Neuron (in vitro differentiated cells): Measurements from ENCODE around the gene CHPF2.

ENCODE experiments used
- H2AFZ ChIP-seq: one replicate; pipeline ENCODE4 v1.6.1; 2013; ENCODE audit warnings: low read depth, mild to moderate bottlenecking, inconsistent platforms, low read length, moderate library complexity
- H3K27me3 ChIP-seq: one replicate; pipeline ENCODE4 v1.6.1; 2013; ENCODE audit warnings: low read length; ENCODE audit not compliant: insufficient read depth
- H3K36me3 ChIP-seq: one replicate; pipeline ENCODE4 v1.6.1; 2013; ENCODE audit warnings: low read length; ENCODE audit not compliant: insufficient read depth
- H3K4me1 ChIP-seq: one replicate; pipeline ENCODE4 v1.6.1; 2013; ENCODE audit warnings: low read length; ENCODE audit not compliant: insufficient read depth
- H3K4me3 ChIP-seq: 2 replicates; pipeline ENCODE4 v1.5.1; 2013; ENCODE audit warnings: mild to moderate bottlenecking, low read length, moderate library complexity
- H3K9me3 ChIP-seq: one replicate; pipeline ENCODE4 v1.6.1; 2013; ENCODE audit warnings: low read length

Gene CHPF2

DNA sequence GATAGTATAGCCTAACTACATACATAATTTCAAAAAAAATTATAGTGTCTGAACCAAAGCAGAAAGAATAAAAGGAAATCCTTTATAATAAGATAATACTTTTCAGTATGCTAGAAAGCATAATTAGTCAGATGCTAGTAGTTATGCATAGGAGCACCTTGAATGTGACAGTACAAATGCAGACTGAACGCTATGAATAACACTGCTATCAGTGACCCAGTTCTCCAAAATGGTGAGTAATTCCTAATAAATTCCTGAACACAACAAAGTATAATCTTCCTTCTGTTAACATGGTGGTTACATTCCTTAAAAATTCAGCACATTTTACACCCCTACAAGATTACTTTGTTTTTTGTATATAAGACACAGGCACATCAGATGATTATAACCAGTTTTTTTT, 1.2 kb upstream of the CHPF2 start:
- no peaks in the 10 kb centered on the region for H3K27me3 ChIP-seq
- H3K9me3 ChIP-seq: no peaks in the 10 kb centered on the region
- peaks cover 31% of the 10 kb centered on the region for H3K4me1 ChIP-seq
- peaks cover 9% of the 10 kb centered on the region for H3K36me3 ChIP-seq
- H2AFZ ChIP-seq: no peak overlapping the region
- H3K4me3 ChIP-seq: no peak overlapping the region

DNA sequence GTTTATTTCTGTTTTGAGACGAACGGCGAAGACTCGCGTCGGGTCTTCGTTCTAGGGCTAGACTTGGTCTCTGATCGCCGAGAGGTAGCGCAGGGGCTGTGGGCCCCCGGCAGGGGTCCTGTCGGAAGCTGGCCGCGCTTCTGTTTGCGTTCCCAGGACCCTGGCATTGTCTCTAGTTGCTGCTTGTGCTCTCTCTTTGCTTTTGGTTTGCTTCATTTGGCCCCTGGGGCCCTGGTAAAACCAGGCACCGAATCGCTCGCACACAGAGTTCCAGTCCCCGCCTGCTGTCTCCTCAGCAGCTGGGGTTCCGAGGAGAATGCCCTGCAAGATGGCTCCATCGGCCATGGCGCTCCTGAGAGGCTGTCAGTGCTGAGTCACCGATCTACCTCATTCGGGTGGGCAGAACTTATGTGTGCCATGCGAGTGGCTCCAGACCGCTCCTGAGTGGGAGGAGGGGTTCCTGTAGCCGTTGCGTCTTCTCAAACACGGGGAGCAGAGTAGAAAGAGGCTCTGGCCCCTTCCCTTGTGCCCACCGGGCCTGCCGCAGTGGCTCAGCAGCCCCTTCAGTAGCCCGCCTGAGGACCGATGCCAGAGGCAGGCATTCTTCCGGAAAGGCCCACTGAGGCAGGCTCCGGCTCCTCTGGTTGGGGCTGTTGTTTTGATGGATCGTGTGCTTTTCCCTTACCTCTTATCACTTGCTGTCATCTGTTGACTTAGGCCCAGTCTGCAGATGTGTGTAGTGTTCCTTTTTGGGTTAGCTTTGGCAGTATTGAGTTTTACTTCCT, 826 bp downstream of the CHPF2 start:
- Histone ChIP-seq H3K9me3 (no peaks in the 10 kb centered on the region), H3K36me3 (peaks cover 26% of the 10 kb centered on the region), H3K27me3 (no peaks in the 10 kb centered on the region), H2AFZ (no peak overlapping the region), H3K4me3 (peak overlapping the region; percentile 64), H3K4me1 (peaks cover 23% of the 10 kb centered on the region)

DNA sequence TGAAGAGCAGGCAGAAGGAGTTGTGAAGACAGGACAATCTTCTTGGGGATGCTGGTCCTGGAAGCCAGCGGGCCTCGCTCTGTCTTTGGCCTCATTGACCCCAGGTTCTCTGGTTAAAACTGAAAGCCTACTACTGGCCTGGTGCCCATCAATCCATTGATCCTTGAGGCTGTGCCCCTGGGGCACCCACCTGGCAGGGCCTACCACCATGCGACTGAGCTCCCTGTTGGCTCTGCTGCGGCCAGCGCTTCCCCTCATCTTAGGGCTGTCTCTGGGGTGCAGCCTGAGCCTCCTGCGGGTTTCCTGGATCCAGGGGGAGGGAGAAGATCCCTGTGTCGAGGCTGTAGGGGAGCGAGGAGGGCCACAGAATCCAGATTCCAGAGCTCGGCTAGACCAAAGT, 1.5 kb downstream of the CHPF2 start:
- H3K36me3 ChIP-seq: peaks cover 32% of the 10 kb centered on the region
- H3K4me3 ChIP-seq: peak overlapping the region; percentile 64
- no peak overlapping the region for H2AFZ ChIP-seq
- no peaks in the 10 kb centered on the region for H3K27me3 ChIP-seq
- peaks cover 20% of the 10 kb centered on the region for H3K4me1 ChIP-seq
- H3K9me3 ChIP-seq: no peaks in the 10 kb centered on the region

DNA sequence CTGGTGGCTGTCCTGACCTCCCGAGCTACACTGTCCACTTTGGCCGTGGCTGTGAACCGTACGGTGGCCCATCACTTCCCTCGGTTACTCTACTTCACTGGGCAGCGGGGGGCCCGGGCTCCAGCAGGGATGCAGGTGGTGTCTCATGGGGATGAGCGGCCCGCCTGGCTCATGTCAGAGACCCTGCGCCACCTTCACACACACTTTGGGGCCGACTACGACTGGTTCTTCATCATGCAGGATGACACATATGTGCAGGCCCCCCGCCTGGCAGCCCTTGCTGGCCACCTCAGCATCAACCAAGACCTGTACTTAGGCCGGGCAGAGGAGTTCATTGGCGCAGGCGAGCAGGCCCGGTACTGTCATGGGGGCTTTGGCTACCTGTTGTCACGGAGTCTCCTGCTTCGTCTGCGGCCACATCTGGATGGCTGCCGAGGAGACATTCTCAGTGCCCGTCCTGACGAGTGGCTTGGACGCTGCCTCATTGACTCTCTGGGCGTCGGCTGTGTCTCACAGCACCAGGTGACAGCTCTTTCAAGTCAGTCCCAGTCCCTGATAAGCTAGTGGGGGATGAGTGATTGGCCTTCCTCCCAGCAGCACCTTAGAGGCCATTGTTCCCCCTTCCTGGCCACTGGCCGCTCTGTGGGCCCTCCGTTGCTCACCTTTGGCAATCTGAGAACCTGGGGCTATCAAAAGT, 3.0 kb downstream of the CHPF2 start:
- Histone ChIP-seq H3K27me3 (no peaks in the 10 kb centered on the region), H3K4me3 (no peak overlapping the region), H3K36me3 (peaks cover 46% of the 10 kb centered on the region), H3K4me1 (peaks cover 20% of the 10 kb centered on the region), H2AFZ (no peak overlapping the region), H3K9me3 (no peaks in the 10 kb centered on the region)

DNA sequence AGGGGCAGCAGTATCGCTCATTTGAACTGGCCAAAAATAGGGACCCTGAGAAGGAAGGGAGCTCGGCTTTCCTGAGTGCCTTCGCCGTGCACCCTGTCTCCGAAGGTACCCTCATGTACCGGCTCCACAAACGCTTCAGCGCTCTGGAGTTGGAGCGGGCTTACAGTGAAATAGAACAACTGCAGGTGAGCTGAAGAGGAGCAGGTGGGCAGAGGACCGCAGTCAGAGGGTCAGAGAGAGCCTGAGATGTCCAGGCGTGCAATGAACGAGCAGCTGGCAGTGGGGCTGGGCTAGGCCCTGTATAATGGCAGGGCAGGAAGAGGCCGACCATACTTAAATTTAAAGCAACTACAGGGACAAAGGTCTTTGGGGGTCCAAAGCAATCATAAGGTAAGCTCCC, 4.1 kb downstream of the CHPF2 start:
- Histone ChIP-seq H3K4me1 (peaks cover 19% of the 10 kb centered on the region), H3K9me3 (no peaks in the 10 kb centered on the region), H3K36me3 (peaks cover 57% of the 10 kb centered on the region), H2AFZ (no peak overlapping the region), H3K4me3 (no peak overlapping the region), H3K27me3 (no peaks in the 10 kb centered on the region)

DNA sequence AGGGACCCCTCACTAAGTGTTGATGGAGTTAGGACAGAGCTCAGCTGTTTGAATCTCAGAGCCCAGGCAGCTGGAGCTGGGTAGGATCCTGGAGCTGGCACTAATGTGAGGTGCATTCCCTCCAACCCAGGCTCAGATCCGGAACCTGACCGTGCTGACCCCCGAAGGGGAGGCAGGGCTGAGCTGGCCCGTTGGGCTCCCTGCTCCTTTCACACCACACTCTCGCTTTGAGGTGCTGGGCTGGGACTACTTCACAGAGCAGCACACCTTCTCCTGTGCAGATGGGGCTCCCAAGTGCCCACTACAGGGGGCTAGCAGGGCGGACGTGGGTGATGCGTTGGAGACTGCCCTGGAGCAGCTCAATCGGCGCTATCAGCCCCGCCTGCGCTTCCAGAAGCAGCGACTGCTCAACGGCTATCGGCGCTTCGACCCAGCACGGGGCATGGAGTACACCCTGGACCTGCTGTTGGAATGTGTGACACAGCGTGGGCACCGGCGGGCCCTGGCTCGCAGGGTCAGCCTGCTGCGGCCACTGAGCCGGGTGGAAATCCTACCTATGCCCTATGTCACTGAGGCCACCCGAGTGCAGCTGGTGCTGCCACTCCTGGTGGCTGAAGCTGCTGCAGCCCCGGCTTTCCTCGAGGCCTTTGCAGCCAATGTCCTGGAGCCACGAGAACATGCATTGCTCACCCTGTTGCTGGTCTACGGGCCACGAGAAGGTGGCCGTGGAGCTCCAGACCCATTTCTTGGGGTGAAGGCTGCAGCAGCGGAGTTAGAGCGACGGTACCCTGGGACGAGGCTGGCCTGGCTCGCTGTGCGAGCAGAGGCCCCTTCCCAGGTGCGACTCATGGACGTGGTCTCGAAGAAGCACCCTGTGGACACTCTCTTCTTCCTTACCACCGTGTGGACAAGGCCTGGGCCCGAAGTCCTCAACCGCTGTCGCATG, 5.2 kb downstream of the CHPF2 start:
- Histone ChIP-seq H3K36me3 (peaks cover 65% of the 10 kb centered on the region), H3K4me3 (no peak overlapping the region), H3K9me3 (no peaks in the 10 kb centered on the region), H2AFZ (no peak overlapping the region), H3K27me3 (no peaks in the 10 kb centered on the region), H3K4me1 (peaks cover 15% of the 10 kb centered on the region)

DNA sequence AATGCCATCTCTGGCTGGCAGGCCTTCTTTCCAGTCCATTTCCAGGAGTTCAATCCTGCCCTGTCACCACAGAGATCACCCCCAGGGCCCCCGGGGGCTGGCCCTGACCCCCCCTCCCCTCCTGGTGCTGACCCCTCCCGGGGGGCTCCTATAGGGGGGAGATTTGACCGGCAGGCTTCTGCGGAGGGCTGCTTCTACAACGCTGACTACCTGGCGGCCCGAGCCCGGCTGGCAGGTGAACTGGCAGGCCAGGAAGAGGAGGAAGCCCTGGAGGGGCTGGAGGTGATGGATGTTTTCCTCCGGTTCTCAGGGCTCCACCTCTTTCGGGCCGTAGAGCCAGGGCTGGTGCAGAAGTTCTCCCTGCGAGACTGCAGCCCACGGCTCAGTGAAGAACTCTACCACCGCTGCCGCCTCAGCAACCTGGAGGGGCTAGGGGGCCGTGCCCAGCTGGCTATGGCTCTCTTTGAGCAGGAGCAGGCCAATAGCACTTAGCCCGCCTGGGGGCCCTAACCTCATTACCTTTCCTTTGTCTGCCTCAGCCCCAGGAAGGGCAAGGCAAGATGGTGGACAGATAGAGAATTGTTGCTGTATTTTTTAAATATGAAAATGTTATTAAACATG, 6.0 kb downstream of the CHPF2 start:
- Histone ChIP-seq H3K9me3 (no peaks in the 10 kb centered on the region), H3K4me3 (no peak overlapping the region), H3K4me1 (peaks cover 17% of the 10 kb centered on the region), H2AFZ (no peak overlapping the region), H3K27me3 (no peaks in the 10 kb centered on the region), H3K36me3 (peaks cover 69% of the 10 kb centered on the region)

DNA sequence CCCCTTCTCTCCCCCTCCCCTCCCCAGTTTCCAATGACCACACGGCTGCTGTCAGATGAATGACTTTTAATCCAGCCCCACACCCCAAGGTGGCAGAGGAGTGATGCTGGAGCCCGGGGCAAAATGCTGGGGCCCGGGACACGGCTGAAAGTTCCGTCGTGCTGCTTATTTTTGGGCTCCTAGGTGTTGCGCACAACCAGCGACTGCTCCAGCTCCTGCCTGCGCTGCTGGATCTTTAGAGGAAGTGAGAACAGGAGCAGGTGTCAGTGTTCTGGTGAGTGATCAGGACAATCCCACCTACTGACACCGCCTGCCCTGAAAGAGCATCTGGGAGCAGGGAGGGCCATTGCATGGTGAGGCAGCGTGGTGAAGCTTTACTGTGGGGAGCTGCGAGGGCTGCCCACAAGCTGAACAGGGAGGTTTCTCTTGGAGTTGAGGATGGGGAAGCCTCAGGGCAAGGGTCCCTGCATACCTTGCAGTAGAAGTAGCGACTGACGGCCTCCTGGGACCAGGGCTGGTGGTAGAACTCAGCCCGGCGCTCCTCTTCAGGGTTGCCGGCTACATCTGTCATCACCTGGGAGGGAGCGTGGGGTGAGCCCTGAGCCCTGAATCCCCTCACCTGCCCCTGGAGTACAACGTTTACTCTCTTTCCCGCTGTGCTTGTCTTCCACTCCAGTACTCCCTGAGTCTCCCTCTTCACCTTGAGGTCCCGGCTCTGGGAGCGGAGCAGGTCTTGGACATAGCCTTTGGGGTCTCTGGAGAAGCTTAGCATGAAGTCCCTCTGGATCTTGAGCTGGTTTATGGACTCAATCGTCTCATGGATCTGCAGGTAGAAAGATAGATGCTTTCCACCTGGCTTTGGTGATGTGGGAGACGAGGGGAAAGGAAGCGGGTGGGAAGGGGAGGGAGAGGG, 6.9 kb downstream of the CHPF2 start:
- Histone ChIP-seq H3K36me3 (peaks cover 69% of the 10 kb centered on the region), H3K9me3 (no peaks in the 10 kb centered on the region), H2AFZ (no peak overlapping the region), H3K4me3 (no peak overlapping the region), H3K27me3 (no peaks in the 10 kb centered on the region), H3K4me1 (peaks cover 17% of the 10 kb centered on the region)

DNA sequence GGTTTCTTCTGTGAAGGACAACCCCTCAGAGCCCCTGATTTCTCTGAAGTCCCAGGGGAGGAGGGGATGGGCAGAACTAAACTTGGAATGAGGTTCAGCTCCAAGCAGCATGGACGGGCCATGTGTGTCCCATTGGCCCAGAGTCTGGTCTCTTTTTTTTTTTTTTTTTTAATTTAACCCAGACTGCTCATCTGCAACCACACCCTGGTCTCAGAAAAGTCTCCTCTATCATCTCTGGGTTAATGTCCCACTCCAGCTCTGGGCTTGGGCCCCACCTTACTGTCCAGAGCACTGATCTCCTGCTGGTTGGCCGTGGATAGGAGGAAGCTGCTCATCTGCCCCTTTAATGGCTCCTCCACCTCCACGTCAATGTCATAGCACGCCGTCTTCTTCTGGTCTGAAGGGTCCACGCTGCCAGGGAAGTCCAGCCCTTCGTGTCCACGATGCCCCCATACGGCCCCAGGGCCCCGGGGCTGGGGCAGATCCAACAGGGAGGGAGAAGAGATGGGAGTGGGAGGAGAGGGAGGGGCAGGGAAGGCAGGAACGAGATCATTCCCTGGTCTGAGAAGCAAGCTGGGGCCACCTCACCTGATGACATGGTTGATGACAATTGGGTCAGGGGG, 7.7 kb downstream of the CHPF2 start:
- Histone ChIP-seq H3K4me3 (no peak overlapping the region), H3K36me3 (peaks cover 67% of the 10 kb centered on the region), H3K9me3 (no peaks in the 10 kb centered on the region), H3K4me1 (peaks cover 21% of the 10 kb centered on the region), H2AFZ (no peak overlapping the region), H3K27me3 (no peaks in the 10 kb centered on the region)

DNA sequence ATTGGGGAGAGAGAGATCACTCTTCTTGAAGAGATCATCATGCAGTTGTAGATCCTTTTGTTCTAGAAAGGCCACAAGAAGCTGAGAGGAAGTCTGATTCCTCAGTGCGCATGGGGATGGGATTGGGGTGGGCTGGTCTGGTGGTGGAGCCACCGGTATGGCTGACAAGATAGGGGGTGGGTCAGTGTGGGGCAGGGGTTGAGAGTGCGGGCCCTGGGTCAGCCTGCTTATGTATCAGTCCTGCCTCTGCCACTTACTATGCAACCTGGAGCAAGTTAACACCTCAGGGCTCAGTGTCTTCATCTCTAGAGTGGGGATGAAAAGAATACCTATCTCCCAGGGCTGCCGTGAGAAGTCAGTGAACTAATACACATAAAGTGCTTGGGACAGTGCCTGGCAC, 8.3 kb downstream of the CHPF2 start:
- no peaks in the 10 kb centered on the region for H3K9me3 ChIP-seq
- peaks cover 61% of the 10 kb centered on the region for H3K36me3 ChIP-seq
- H3K4me3 ChIP-seq: no peak overlapping the region
- H2AFZ ChIP-seq: no peak overlapping the region
- H3K4me1 ChIP-seq: peaks cover 21% of the 10 kb centered on the region
- H3K27me3 ChIP-seq: no peaks in the 10 kb centered on the region

DNA sequence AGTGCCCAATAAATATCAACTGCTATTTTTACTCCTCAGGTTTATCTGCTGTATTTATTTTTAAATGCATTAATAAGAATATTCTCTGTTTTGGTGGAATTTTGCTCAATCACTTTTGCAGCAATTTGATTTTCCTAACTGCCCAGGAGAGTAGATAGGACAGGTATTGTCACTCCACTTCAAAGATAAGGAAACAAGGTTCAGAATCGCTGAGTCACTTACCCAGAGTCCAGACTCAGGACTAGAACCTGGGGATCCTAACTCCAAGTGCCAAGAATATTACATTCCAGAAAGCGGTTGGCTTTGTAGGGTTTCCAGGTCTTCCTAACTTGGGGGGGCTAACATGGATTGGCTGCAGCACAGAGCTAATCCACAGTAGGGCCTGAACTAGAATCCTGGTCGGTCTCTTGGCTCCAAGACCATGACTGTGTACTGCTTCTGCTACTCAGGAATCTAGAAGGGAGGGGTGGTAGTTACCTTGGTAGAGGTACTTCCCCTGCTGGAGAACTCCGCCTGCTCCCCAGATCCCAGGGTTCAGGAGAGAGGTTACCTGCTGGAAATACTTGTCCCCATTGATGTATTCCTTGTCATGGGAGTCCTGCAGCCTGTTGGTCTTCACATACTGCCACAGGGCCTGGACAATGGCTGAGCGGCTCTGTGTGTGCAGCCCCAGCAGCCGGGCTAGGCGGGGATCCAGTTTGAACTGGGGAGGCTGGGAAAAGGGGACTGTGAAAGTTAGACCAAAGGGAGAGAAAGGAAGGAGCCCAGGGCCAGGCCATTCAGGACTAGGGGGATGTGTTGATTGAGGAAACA, 8.9 kb downstream of the CHPF2 start:
- Histone ChIP-seq H3K9me3 (no peaks in the 10 kb centered on the region), H3K4me3 (no peak overlapping the region), H3K36me3 (peaks cover 60% of the 10 kb centered on the region), H2AFZ (no peak overlapping the region), H3K4me1 (peaks cover 26% of the 10 kb centered on the region), H3K27me3 (no peaks in the 10 kb centered on the region)
